ENCODE results near the gene TMA7. TPM values are rescaled to one million over a fixed set of nuclear protein-coding genes. Genes with fewer than 3 reads are reported as not detected.
A peak's percentile ranks its signal among the peaks of the same experiment; 100 is the strongest.
"Not testable (repeated sequence)": the region's sequence is repeated elsewhere in the genome, so short reads cannot be mapped to it uniquely, and the experiment has no call there.

TMA7 gene
- total and polyA plus RNA-seq, 7 donors = 146 to 762 (median 352) TPM

GRCh38 chr3:48397767-48398681 lies 42.0 kb upstream of the TMA7 start:
- Histone ChIP-seq H3K36me3 (no peaks in the 10 kb centered on the region), H3K4me1 (peaks cover 0 to 21% (median 20%) of the 10 kb centered on the region in 4 donors), H3K9me3 (no peaks in the 10 kb centered on the region), H3K4me3 (no peak overlapping the region), H3K27ac (no peak overlapping the region), H3K27me3 (peaks cover 0 to 5% (median 0%) of the 10 kb centered on the region in 3 donors)
- intact Hi-C loops (cut with DNase I) = loop anchor here (5.0 kb wide), 1 partner anchor 121 kb away; no protein-coding TSS in a partner anchor
- TF ChIP-seq POLR2AphosphoS5 (IDR thresholded peaks at IDR 0.05) (no peak), POLR2A (IDR thresholded peaks at IDR 0.05) (no peak), CTCF (IDR thresholded peaks at IDR 0.05) (no peak), EP300 (IDR thresholded peaks at IDR 0.05) (no peak)
- no peak for DNase-seq
- WGBS, 2 donors = 62 to 82% methylated on average over 9 of the region's 9 CpGs

- Histone ChIP-seq H3K9me3 (no peaks in the 10 kb centered on the region), H3K27ac (peak overlapping the region in 2 of 4 donors; percentile 20 to 89), H3K4me3 (no peak overlapping the region), H3K27me3 (no peaks in the 10 kb centered on the region), H3K4me1 (peaks cover 0 to 28% (median 23%) of the 10 kb centered on the region in 4 donors), H3K36me3 (peaks cover 0 to 7% (median 2%) of the 10 kb centered on the region in 4 donors)
- WGBS, 2 donors = 34 to 73% methylated on average over 11 of the region's 11 CpGs
- intact Hi-C loops (cut with DNase I) = loop anchor here (5.0 kb wide), 1 partner anchor 122 kb away; no protein-coding TSS in a partner anchor
- no peak for DNase-seq
- TF ChIP-seq POLR2AphosphoS5 (IDR thresholded peaks at IDR 0.05) (no peak), EP300 (IDR thresholded peaks at IDR 0.05) (no peak), CTCF (IDR thresholded peaks at IDR 0.05) (no peak), POLR2A (IDR thresholded peaks at IDR 0.05) (no peak)
These were observed 41.2 kb upstream of the TMA7 start for GRCh38 chr3:48398701-48399386.

- H3K27ac ChIP-seq = peak overlapping the region in 3 of 4 donors; percentile 5 to 89 (median 20)
- peaks cover 0 to 14% (median 4%) of the 10 kb centered on the region in 4 donors for H3K36me3 ChIP-seq
- H3K27me3 ChIP-seq = no peaks in the 10 kb centered on the region
- H3K4me1 ChIP-seq = peaks cover 0 to 28% (median 23%) of the 10 kb centered on the region in 4 donors
- intact Hi-C loops (cut with DNase I) = loop anchor here (5.0 kb wide), 2 partner anchors 122 to 158 kb away; partner anchors contain the start of gene PFKFB4
- no peak overlapping the region for H3K4me3 ChIP-seq
- no peak for DNase-seq
- TF ChIP-seq CTCF (IDR thresholded peaks at IDR 0.05) = no peak
- H3K9me3 ChIP-seq = no peaks in the 10 kb centered on the region
- 58 to 59% methylated on average over 4 of the region's 4 CpGs for WGBS, 2 donors
These were observed 40.5 kb upstream of the TMA7 start for GRCh38 chr3:48399387-48400172.

- peaks cover 0 to 28% (median 23%) of the 10 kb centered on the region in 4 donors for H3K4me1 ChIP-seq
- WGBS, 2 donors = 57 to 66% methylated on average over 6 of the region's 6 CpGs
- intact Hi-C loops (cut with DNase I) = loop anchor here (1.0 to 5.0 kb wide), 2 partner anchors 34 to 156 kb away; partner anchors contain the start of gene PFKFB4
- H3K36me3 ChIP-seq = peaks cover 0 to 28% (median 11%) of the 10 kb centered on the region in 4 donors
- no peaks in the 10 kb centered on the region for H3K27me3 ChIP-seq
- peak; percentile 85 for DNase-seq
- no peak overlapping the region for H3K4me3 ChIP-seq
- H3K9me3 ChIP-seq = no peaks in the 10 kb centered on the region
- TF ChIP-seq POLR2A (IDR thresholded peaks at IDR 0.05) (no peak), CTCF (IDR thresholded peaks at IDR 0.05) (peak; percentile 83 to 96 (median 86)), EP300 (IDR thresholded peaks at IDR 0.05) (no peak), POLR2AphosphoS5 (IDR thresholded peaks at IDR 0.05) (peak in 2 of 4 donors; percentile 20 to 39)
- H3K27ac ChIP-seq = peak overlapping the region; percentile 88 to 96 (median 89)
These were observed 39.1 kb upstream of the TMA7 start for GRCh38 chr3:48400824-48401433.

GRCh38 chr3:48401434-48401901 lies 38.6 kb upstream of the TMA7 start:
- DNase-seq = peak; percentile 69
- H3K36me3 ChIP-seq = peaks cover 0 to 33% (median 17%) of the 10 kb centered on the region in 4 donors
- H3K27ac ChIP-seq = peak overlapping the region; percentile 88 to 96 (median 89)
- WGBS, 2 donors = 92 to 93% methylated on average over 12 of the region's 12 CpGs
- not testable (repeated sequence) for H3K9me3 ChIP-seq, H3K27me3 ChIP-seq, H3K4me3 ChIP-seq
- H3K4me1 ChIP-seq = peaks cover 0 to 28% (median 23%) of the 10 kb centered on the region in 4 donors
- intact Hi-C loops (cut with DNase I) = loop anchor here (1.0 to 5.0 kb wide), 2 partner anchors 34 to 156 kb away; partner anchors contain the start of gene PFKFB4

Data from sigmoid colon (tissue), 7 donors.